Measurements from ENCODE around the gene RTKN2.

RTKN2 gene

DNA sequence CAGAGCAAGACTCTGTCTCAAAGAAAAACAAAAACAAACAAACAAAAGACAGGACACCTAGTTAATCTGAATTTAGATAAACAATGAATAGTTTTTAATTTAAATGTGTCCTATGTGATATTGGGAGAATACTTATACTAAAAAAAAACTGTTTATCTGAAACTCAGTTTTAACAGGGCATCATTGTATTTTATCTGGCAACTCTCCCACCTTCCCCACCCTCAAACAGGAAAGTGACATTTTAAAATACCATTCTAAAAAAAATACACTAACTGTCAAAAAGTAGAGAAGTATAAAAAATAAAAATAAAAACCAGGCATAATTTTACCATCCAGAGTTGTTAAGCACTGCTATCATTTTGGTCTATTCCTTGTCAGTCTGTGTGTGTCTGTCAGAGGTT lies 119.0 kb downstream of the RTKN2 start:
- no peak for TF ChIP-seq FOXP2 (optimal IDR thresholded peaks at IDR 0.05; ENCODE audit: borderline replicate concordance, extremely low read depth, extremely low read length, insufficient read depth)
- no peak for TF ChIP-seq SIN3A (IDR thresholded peaks at IDR 0.05; ENCODE audit: borderline replicate concordance, insufficient read depth, low read length)
- TF ChIP-seq POLR2AphosphoS5 (IDR thresholded peaks at IDR 0.05; ENCODE audit: low read depth, low read length), result no peak
- no peak for TF ChIP-seq TAF1 (IDR thresholded peaks at IDR 0.05; ENCODE audit: borderline replicate concordance, insufficient read depth, low read length)
- TF ChIP-seq, protein P1, sequence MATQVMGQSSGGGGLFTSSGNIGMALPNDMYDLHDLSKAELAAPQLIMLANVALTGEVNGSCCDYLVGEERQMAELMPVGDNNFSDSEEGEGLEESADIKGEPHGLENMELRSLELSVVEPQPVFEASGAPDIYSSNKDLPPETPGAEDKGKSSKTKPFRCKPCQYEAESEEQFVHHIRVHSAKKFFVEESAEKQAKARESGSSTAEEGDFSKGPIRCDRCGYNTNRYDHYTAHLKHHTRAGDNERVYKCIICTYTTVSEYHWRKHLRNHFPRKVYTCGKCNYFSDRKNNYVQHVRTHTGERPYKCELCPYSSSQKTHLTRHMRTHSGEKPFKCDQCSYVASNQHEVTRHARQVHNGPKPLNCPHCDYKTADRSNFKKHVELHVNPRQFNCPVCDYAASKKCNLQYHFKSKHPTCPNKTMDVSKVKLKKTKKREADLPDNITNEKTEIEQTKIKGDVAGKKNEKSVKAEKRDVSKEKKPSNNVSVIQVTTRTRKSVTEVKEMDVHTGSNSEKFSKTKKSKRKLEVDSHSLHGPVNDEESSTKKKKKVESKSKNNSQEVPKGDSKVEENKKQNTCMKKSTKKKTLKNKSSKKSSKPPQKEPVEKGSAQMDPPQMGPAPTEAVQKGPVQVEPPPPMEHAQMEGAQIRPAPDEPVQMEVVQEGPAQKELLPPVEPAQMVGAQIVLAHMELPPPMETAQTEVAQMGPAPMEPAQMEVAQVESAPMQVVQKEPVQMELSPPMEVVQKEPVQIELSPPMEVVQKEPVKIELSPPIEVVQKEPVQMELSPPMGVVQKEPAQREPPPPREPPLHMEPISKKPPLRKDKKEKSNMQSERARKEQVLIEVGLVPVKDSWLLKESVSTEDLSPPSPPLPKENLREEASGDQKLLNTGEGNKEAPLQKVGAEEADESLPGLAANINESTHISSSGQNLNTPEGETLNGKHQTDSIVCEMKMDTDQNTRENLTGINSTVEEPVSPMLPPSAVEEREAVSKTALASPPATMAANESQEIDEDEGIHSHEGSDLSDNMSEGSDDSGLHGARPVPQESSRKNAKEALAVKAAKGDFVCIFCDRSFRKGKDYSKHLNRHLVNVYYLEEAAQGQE (IDR thresholded peaks at IDR 0.05; ENCODE audit: insufficient read depth in 1 of 2, low read depth in 2 of 2, low read length in 2 of 2), result no peak

- TF ChIP-seq, protein P1 (IDR thresholded peaks at IDR 0.05; ENCODE audit: insufficient read depth in 1 of 2, low read depth in 2 of 2, low read length in 2 of 2), result no peak
- TF ChIP-seq FOXP2 (optimal IDR thresholded peaks at IDR 0.05; ENCODE audit: borderline replicate concordance, extremely low read depth, extremely low read length, insufficient read depth) (no peak), SIN3A (IDR thresholded peaks at IDR 0.05; ENCODE audit: borderline replicate concordance, insufficient read depth, low read length) (no peak), TAF1 (IDR thresholded peaks at IDR 0.05; ENCODE audit: borderline replicate concordance, insufficient read depth, low read length) (no peak), POLR2AphosphoS5 (IDR thresholded peaks at IDR 0.05; ENCODE audit: low read depth, low read length) (no peak)
Observed at GRCh38 chr10:62148155-62148554, 120.5 kb downstream of the RTKN2 start.

DNA sequence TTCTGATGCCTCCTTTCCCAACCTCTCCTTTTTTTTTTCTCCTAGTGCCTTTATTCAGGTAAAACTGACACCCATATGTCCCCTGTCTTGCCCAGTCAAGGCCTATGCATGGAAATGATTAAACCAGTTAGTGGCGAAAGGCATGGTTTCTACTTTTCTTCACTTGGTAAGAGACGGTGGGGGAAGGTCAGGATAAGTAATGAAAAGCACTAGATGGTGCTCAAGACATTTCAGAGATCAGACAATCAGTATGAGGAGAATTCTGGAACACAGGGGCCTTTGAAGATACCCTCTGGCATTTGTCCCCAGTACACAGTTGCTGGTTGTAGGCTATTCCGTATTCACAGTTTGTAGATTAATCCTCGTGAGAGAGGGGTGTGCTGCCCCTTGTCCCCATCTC lies 121.2 kb downstream of the RTKN2 start:
- TF ChIP-seq SIN3A (IDR thresholded peaks at IDR 0.05; ENCODE audit: borderline replicate concordance, insufficient read depth, low read length) (no peak), POLR2AphosphoS5 (IDR thresholded peaks at IDR 0.05; ENCODE audit: low read depth, low read length) (no peak), TAF1 (IDR thresholded peaks at IDR 0.05; ENCODE audit: borderline replicate concordance, insufficient read depth, low read length) (no peak), FOXP2 (optimal IDR thresholded peaks at IDR 0.05; ENCODE audit: borderline replicate concordance, extremely low read depth, extremely low read length, insufficient read depth) (no peak)
- TF ChIP-seq, protein P1 (IDR thresholded peaks at IDR 0.05; ENCODE audit: insufficient read depth in 1 of 2, low read depth in 2 of 2, low read length in 2 of 2), result no peak

GRCh38 chr10:62136931-62137330 lies 131.7 kb downstream of the RTKN2 start:
- no peak for TF ChIP-seq TAF1 (IDR thresholded peaks at IDR 0.05; ENCODE audit: borderline replicate concordance, insufficient read depth, low read length)
- TF ChIP-seq, protein P1 (IDR thresholded peaks at IDR 0.05; ENCODE audit: insufficient read depth in 1 of 2, low read depth in 2 of 2, low read length in 2 of 2), result no peak
- no peak for TF ChIP-seq SIN3A (IDR thresholded peaks at IDR 0.05; ENCODE audit: borderline replicate concordance, insufficient read depth, low read length)

DNA sequence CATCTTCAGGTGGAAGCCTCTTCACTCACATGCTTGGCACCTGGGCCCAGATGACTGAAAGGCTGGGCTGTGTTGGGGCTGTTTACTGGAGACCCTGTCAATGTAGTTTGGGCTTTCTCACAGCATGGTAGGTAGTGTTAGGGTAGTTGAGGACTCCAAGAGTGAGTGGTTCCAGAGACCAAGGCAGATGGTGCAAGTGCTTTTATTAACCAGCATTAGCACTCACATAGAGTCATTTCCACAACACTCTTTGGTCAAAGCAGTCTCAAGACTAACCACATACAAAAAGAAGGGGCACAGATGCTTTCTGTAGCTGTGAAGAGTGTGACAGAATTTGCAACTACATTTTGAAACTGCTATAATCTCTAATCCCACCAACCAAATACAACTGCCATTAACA lies 135.0 kb downstream of the RTKN2 start:
- no peak for TF ChIP-seq SIN3A (IDR thresholded peaks at IDR 0.05; ENCODE audit: borderline replicate concordance, insufficient read depth, low read length)
- TF ChIP-seq FOXP2 (optimal IDR thresholded peaks at IDR 0.05; ENCODE audit: borderline replicate concordance, extremely low read depth, extremely low read length, insufficient read depth), result no peak
- TF ChIP-seq POLR2AphosphoS5 (IDR thresholded peaks at IDR 0.05; ENCODE audit: low read depth, low read length), result no peak

Data from PFSK-1 (cell line).